NCI-H2227 (cell line): ENCODE measurements around the gene SLC31A1.

Source experiments
- DNase-seq: peaks from one replicate; lab custom pipeline; 2025; ENCODE audit not compliant: unreplicated experiment; lab: John Stamatoyannopoulos, UW

SLC31A1 gene

DNA sequence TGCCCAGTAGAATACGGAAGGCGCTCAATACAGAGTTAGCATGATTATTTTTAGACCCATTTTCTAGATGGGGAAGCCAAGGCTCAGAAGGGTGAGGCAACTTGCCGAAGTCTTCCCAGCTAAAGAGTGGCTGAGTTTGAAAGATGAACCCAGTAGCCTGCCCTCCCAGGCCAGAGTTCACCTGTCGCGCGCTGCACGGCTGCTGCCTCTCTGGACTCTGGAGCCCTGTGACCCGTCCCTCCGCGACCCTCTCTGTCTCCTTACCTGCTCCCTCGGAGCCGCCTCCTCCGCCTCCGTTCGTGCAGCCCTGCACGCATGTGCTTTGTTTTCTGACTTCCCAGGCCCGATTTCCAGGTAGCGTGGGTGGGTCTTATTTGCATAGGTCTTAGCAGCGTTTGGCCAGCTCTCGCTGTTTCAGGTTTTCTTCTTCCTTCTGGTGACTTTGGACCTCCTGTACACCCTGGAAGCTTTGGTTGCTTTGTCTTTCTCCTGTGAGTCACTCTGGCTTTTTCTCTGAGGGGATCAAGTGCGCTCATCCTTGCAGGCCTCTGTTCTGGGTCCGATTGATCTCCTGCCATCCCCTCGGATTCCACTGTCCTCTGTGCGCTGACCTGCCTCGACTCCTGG, 81.6 kb downstream of the SLC31A1 start, which contains the start of gene RNF183:
Gene RNF183 (minus strand): TSS at position 585 of the 627 bp plus-strand sequence. CDS start 5,192 bp downstream, outside the sequence.
- no peak for DNase-seq

DNA sequence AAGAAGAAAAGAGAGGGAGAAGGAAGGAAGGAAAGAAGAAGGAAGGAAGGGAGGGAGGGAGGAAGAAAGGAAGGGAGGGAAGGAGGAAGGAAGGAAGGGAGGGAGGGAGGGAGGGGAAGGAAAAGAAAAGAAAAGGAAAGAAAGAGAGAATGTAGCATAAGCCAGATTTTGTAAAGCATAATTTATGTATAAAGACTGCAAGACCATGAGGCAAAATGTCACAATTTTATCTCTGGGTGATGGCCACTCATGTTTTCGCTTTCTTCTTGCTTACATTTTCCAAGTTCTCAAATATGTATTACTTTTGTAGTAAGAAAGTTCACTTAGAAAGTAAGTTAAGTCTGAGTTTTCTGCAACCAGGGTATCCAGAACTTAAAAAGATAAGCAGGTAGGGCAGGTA, 85.2 kb downstream of the SLC31A1 start:
- DNase-seq, result no peak

GRCh38 chr9:113307396-113307975, 86.1 kb downstream of the SLC31A1 start:
- DNase-seq, result no peak

DNA sequence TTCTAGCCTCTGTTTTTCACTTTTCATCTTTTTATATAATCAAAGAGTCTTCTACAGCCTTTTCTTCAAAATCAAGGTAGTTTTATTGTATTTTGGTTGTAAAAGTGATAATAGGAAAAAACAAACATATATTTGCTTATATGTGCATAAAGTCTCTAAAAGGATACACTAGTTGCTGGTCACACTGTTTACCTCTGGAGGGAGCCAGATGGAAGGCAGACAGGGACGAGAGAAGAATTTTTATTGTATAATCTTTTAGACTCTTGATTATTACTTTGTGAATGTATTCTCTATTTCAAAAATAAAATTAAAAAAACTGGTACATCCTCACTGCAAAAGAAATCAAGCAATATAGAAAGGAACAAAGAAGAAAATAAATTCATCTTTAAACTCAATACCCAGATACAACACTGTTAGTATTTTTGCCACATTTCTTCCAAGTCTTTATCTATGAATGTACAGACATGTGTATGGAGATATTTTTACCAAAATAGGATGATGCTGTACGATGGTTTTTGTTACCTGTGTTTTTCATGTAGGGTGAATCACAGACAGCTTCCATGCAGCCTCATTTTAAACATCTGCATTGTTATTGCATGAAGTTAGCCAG, 88.0 kb downstream of the SLC31A1 start:
- peak; percentile 26 for DNase-seq

DNA sequence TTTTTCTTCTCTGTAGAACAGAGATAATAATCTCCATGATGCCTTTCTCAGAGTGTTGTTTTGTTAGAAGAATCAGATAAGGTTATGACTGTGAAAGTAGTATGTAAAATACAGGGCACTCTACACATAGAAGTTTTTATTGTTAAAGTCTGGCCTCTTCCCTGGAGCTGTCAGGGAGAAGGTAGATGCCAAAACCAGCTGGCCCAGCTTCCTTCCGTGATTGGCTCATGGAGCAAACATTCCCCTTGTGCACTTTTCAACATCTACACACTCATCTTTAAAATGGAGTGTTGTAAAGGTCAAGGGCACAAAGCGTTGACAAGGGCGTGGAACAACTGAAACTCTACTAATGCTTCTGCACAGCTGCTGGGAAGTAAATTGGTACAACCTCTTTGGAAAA, 89.2 kb downstream of the SLC31A1 start:
- DNase-seq, result no peak

DNA sequence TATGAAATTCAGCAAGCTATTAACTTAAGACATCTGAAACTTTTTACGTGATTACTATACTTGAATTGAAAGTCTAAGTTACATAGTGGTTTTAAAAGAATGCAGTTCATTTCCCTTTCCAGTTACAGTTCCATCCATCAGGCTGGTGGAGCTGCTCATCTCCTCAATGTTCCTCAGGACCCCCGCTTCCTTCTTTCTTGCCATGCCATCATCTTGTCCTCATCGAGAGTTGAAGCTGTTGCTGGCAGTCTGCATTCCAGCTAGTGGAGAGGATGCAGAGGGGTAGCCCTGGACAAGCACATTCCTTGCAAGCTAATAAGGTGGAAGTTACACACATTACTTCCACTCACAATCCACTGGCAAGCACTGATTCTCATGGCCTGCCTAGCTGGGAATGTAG, 90.6 kb downstream of the SLC31A1 start:
- no peak for DNase-seq

- DNase-seq, result no peak
Measured at GRCh38 chr9:113313261-113313660, 91.9 kb downstream of the SLC31A1 start.
